Esophagus muscularis mucosa (tissue), 4 donors: ENCODE results near the gene MAGI1. TPM values are rescaled to one million over a fixed set of nuclear protein-coding genes. Genes with fewer than 3 reads are reported as not detected.

Experiments
- DNase-seq: peaks from one replicate; pipeline ENCODE4 v3.0.0-alpha.2; 2017; ENCODE audit errors: extremely low spot score
- H3K27ac ChIP-seq, 4 donors: fragments of 200-600 bp; sonication (generic); replicated peaks in 1 of 4; 1 replicate in 3 of 4; 2 replicates in 1 of 4; pipeline ENCODE4 v1.5.1; 2016 to 2019; ENCODE audit warnings: mild to moderate bottlenecking in 1 of 4
- H3K27me3 ChIP-seq, 4 donors: fragments of 200-600 bp; sonication (generic); one replicate each; pipeline versions ENCODE4 v1.5.1 to v1.6.0; 2016 to 2019
- H3K36me3 ChIP-seq, 4 donors: fragments of 200-600 bp; sonication (generic); one replicate each; pipeline ENCODE4 v1.5.1; 2016 to 2019
- H3K4me1 ChIP-seq, 4 donors: fragments of 200-600 bp; sonication (generic); one replicate each; pipeline ENCODE4 v1.5.1; 2016 to 2019
- H3K4me3 ChIP-seq, 4 donors: fragments of 200-600 bp; sonication (generic); 1 replicate in 2 of 4; 2 replicates in 2 of 4; pipeline ENCODE4 v1.5.1; 2016 to 2019; ENCODE audit warnings: mild to moderate bottlenecking in 4 of 4, moderate library complexity in 1 of 4
- H3K9me3 ChIP-seq, 4 donors: fragments of 200-600 bp; sonication (generic); 1 replicate in 3 of 4; 2 replicates in 1 of 4; pipeline ENCODE4 v1.5.1; 2016 to 2019
- CTCF ChIP-seq, 3 experiments: fragments of 200-600 bp in 2 of 3; fragments of 450-650 bp in 1 of 3; sonication (generic) in 2 of 3; IDR thresholded peaks; one replicate each; pipeline ENCODE4 v1.5.1; 2017 to 2019; ENCODE audit warnings: antibody characterized with exemption in 3 of 3, mild to moderate bottlenecking in 2 of 3, moderate library complexity in 1 of 3
- EP300 ChIP-seq: sonication (generic); formaldehyde crosslinking; IDR thresholded peaks from one replicate; pipeline ENCODE4 v1.6.1; 2017; ENCODE audit warnings: antibody characterized with exemption
- POLR2A ChIP-seq: fragments of 450-650 bp; IDR thresholded peaks from one replicate; pipeline ENCODE4 v1.6.1; 2017; ENCODE audit warnings: antibody characterized with exemption, moderate library complexity, mild to moderate bottlenecking, low read depth
- POLR2AphosphoS5 ChIP-seq, 2 donors: sonication (generic); formaldehyde crosslinking; IDR thresholded peaks; one replicate each; pipeline ENCODE4 v1.6.1; 2017; ENCODE audit warnings: antibody characterized with exemption in 2 of 2
- WGBS: methylation state at CpG from one replicate; pipeline ENCODE4 v1.1.5; 2018; 5-methylcytosine and 5-hydroxymethylcytosine counted together
- intact Hi-C: fragments of 100-400 bp; cut with DNase I; formaldehyde crosslinking; loops from one replicate; pipeline ENCODE4 v1.15.1; 2023
- total RNA-seq, 4 donors: library from RNA; depleted of rRNA; stranded (reverse); fragments of >200 nt; gene quantifications; one replicate each; pipeline versions ENCODE4 v1.1.0 to v1.2.1, GENCODE V29; 2016

MAGI1 gene
- total RNA-seq, 4 donors from 2014 or later: 17.1 to 35.1 (median 25.2) TPM

DNA sequence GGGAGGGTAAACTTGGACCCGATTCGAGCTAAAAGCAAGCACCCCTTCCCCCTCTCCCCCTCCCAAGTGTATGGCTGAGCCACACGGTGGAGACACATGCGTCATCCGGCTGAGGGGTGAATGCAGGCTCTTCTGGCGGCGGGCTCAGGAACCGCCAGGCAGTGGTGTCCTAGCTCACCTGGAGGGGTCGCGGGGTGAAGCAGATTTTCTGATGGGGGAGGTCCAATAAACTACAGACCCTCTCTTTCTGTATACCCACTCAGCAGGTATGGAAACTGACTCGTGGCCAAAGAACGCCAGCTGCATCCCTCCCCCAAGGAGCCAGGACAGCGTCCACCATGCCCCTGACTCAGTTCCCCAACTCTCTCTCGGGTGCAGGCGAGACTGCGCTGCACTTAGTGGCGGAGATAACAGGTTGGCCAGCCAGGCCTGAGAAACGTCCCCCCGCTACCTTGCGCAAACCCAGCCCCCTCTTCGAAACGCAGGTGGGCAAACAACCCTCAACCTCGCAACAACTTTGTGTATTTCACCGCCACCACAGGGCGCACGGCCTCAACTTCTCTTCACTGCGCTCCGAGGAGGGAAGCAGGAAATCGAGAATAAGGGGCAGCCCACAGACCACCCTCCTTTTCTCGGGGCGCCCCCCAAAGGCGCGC lies 1.3 kb downstream of the MAGI1 start:
- intact Hi-C loops: loop anchor here (5.0 to 10.0 kb wide), 4 partner anchors 80 to 253 kb away; no protein-coding TSS in a partner anchor
- Histone ChIP-seq H3K27me3 (no peaks in the 10 kb centered on the region), H3K4me3 (peak overlapping the region; percentile 71 to 90 (median 80)), H3K4me1 (peaks cover 6 to 40% (median 35%) of the 10 kb centered on the region in 4 donors), H3K9me3 (no peaks in the 10 kb centered on the region), H3K27ac (peak overlapping the region; percentile 88 to 96 (median 92)), H3K36me3 (no peaks in the 10 kb centered on the region)
- no peak for DNase-seq
- TF ChIP-seq POLR2A: no peak
- peak; percentile 17 to 41 (median 29) for TF ChIP-seq CTCF (IDR thresholded peaks at IDR 0.05)
- peak in 1 of 2 donors; percentile 60 for TF ChIP-seq POLR2AphosphoS5 (IDR thresholded peaks at IDR 0.05)
- 9% methylated on average over 22 of the region's 33 CpGs for WGBS

GRCh38 chr3:66036586-66037148 lies 2.1 kb downstream of the MAGI1 start:
- Histone ChIP-seq H3K27me3 (no peaks in the 10 kb centered on the region), H3K4me1 (peaks cover 6 to 40% (median 35%) of the 10 kb centered on the region in 4 donors), H3K27ac (peak overlapping the region; percentile 88 to 96 (median 92)), H3K36me3 (no peaks in the 10 kb centered on the region), H3K4me3 (peak overlapping the region; percentile 71 to 90 (median 80)), H3K9me3 (no peaks in the 10 kb centered on the region)
- TF ChIP-seq POLR2AphosphoS5 (IDR thresholded peaks at IDR 0.05) (peak in 1 of 2 donors; percentile 20), EP300 (no peak)
- DNase-seq: no peak
- intact Hi-C loops: loop anchor here (5.0 to 10.0 kb wide), 4 partner anchors 81 to 252 kb away; no protein-coding TSS in a partner anchor
- 69% methylated on average over 9 of the region's 9 CpGs for WGBS

DNA sequence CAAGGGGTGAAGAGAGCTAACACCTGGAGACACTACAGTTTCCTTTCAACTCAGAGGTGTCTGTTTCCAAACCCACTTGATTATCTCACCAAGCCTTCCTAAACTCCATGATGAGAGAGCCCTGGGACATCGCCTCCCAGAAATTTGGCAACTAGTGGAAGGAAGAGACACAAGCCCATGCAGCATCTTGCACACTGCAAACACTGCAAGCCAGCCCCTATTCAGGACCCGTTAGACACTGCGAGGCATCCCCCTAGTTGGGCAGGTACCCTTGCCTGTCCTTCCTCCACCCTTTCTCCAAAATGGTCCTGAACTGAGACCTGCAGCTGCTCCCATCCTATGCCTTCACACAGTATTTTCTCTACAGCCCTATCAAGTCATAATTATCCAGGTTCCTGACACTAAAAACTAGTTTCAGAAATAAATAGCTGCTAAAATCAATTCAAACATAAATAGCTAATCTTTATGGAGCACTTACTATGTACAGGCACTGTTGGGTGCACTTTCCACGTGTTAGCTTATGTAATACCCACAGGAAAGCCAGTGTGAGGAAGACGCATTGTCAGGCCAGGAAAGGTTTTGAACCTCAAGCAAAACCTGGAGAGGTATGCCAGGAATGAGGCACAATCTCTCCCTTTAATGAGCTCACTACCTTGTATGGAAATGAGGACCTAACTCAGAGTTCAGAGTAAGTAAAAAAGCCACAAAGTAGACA lies 2.8 kb downstream of the MAGI1 start:
- 50% methylated on average over 5 of the region's 5 CpGs for WGBS
- H3K27me3 ChIP-seq: no peaks in the 10 kb centered on the region
- peak overlapping the region; percentile 71 to 90 (median 80) for H3K4me3 ChIP-seq
- intact Hi-C loops: loop anchor here (5.0 to 10.0 kb wide), 4 partner anchors 81 to 251 kb away; no protein-coding TSS in a partner anchor
- DNase-seq: no peak
- H3K4me1 ChIP-seq: peaks cover 6 to 40% (median 37%) of the 10 kb centered on the region in 4 donors
- H3K27ac ChIP-seq: peak overlapping the region in 3 of 4 donors; percentile 88 to 96 (median 95)
- no peaks in the 10 kb centered on the region for H3K36me3 ChIP-seq
- TF ChIP-seq POLR2A (no peak), POLR2AphosphoS5 (IDR thresholded peaks at IDR 0.05) (no peak), EP300 (no peak), CTCF (IDR thresholded peaks at IDR 0.05) (no peak)
- H3K9me3 ChIP-seq: no peaks in the 10 kb centered on the region

DNA sequence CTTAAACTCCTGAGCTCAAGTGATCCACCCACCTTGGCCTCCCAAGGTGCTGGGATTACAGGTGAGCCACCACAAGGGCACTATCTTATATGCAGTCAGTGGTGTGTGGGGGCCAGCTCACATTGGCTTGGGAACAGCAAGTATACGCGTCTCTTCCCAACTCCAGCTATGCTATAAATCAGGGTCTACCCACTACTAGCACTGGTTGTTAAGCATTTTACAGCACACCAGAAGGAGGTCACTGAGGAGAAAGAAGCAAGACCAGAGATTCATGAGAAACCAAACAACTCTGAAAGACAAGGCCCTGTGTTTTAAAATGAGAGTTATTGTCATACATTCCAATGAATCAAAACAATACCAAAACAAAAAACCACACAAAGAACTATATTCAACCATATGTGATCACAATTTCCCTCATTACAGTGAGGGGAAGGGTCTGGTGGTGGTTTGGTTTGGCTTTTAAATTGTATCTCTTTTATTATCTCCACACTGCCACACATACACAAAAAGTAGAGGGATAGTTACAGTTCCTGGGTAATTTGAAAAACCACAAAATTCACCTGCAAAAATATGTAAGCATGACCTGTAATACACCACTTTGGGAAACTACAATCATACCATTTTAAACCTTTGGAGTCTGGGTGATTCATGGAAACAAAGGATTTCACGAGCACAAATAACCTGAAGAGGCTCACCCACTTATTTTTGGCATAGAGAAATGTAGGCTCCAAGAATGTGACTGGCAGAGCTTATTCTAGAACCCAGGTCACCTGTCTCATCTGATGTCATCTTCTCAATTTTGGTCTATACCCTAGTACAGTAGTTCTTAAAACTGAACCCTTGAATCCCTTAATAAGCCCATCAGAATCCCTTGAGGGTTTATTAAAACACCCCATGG lies 5.2 kb downstream of the MAGI1 start:
- TF ChIP-seq POLR2AphosphoS5 (IDR thresholded peaks at IDR 0.05) (no peak), POLR2A (no peak), EP300 (no peak), CTCF (IDR thresholded peaks at IDR 0.05) (no peak)

More for the DNA sequence above, 5.2 kb downstream of the MAGI1 start:
- Histone ChIP-seq H3K4me1 (peaks cover 14 to 31% (median 28%) of the 10 kb centered on the region in 4 donors), H3K4me3 (no peak overlapping the region), H3K9me3 (no peaks in the 10 kb centered on the region), H3K36me3 (no peaks in the 10 kb centered on the region), H3K27ac (no peak overlapping the region), H3K27me3 (no peaks in the 10 kb centered on the region)
- WGBS: 70% methylated on average over 3 of the region's 3 CpGs
- intact Hi-C loops: loop anchor here (10.0 kb wide), 1 partner anchor 249 kb away; no protein-coding TSS in a partner anchor
- DNase-seq: no peak
